Amniotic stem cell (primary cell): ENCODE results near the gene CLDN9.

Experiments
- DNase-seq: peaks from one replicate; lab custom pipeline; 2025; lab: John Stamatoyannopoulos, UW

The CLDN9 gene, protein sequence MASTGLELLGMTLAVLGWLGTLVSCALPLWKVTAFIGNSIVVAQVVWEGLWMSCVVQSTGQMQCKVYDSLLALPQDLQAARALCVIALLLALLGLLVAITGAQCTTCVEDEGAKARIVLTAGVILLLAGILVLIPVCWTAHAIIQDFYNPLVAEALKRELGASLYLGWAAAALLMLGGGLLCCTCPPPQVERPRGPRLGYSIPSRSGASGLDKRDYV

DNA sequence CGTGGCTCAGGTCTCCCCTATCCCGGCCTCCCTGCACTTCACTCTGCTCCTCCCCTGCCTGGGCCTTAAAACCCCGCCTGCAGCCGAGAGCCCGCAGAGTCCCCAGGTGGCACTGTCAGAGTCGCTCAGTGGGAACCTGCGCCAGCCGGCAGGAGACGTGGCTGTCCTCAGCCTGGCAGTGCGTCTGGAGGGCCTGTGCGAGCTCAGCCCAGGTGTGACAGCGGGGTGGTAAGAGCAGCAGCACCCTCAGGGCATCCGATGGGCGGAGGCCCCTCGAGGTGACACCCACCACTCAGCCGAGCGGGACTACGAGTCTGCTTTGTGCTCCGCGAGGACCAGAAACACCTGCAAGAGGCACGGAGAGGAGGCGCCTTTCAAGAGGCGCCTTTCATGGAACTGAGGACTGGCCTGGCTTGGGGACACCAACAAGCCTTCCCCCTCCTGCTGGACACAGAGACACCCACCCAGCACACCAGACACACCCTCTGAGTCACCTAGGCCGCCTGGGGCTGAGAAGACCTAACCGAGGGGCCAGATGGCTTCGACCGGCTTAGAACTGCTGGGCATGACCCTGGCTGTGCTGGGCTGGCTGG lies at the start of gene CLDN9:
CLDN9 (plus strand) TSS at position 96 of the 593 bp plus-strand sequence; CDS start at position 536, 440 bp downstream.
- no peak for DNase-seq

DNA sequence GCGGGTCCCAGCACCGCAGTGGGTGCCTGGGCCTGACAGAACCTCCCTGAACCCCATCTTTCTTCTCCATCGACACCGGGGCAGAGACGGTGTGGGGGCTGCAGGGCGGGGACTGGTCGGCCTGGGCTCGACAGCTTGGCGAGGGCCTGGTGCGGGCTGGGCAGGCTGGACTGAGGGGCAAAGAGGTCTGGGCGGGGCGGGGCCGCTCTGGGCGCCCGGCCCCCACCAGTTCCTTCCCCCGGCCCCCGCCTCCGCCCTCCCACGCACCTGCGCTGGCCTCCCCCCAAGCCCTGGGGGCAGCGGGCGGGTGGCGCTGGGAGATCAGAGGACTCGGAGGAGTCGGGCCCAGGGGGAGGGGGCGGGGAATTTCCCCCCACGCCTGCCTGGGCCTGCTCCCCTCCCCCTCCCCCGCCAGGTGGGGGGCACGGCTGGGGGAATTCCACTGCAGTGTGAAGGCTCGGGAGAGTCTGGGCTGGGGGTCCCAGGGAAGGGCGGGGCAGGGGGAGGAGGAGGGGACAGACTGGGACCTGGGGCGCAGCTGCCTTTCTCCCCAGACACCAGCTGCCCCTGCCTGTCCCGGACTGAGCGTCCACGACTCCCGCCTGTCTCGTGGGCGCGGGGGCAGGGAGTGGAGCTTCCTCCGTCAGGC lies 49.5 kb upstream of the CLDN9 start:
- DNase-seq = no peak

DNA sequence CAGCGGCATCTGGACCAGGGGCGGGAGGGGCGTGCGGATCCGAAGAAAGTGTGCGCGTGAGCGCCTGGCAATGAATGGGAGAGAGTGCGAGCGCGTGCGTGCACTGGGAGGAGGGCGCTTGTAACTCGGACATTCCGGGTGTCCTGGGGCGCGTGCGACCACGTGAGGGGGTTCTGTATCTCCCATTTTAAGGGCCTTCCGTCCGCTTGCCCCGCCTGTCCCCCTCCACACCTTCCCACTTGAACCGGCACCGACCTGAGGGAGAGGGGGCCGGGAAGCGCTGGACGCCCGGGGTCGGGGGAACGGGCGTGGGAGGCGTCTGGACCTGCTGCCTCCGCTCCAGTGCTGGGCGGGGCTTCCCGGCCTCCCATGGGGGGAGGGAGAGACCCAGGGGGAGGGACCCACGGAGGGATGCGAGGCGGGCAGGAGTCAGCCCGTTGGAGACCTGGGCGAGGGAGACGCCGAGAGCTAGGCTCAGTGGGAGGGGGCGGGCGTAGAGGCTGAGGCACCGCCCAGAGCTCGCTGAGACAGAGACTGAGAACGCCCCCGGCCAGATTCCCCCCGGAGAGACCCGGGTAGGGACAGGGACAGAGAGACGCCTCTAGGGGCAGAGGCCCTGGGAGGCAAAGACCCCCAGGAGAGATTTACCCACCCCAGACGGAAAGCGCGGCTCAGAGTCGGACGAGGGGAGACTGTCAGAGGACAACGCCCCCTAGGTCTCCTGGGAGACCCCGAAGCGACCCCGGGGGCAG lies 48.8 kb upstream of the CLDN9 start, which contains the start of gene KREMEN2:
KREMEN2 (plus strand) TSS at position 553 of the 752 bp plus-strand sequence. CDS start 246 bp downstream, outside the sequence.
- DNase-seq = no peak

DNA sequence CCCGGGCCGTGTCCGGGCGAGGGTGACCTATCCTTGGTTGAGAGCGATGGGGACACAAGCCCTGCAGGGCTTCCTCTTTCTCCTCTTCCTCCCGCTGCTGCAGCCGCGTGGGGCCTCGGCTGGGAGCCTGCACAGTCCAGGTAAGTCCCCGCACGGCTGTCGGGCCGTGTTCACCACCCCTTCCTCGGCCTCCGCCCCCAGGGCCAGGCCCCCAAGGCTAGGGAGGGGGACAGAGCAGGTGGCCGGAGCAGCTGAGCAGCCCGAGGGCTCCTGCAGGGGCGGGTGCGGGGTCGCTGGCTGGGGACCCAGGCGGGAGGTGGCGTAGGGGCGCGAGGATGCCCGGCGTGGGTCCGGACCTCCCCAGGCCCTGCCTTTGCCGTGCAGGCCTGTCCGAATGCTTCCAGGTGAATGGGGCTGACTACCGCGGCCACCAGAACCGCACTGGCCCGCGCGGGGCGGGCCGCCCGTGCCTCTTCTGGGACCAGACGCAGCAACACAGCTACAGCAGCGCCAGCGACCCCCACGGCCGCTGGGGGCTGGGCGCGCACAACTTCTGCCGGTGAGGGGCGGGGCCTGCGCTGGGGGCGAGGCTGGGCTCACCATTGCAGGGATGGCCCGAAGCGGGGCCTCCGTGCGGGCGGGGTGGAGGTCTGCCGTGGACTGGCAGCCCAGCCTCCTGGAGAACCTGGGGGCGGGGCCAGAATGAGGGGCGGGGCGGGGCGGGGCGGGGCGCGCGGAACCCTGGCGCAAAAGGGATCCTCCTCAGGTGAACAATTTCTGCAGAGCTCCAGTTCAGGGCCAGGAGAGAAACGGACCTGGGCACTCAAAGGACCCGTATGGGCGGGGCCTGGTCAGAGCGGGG lies 48.0 kb upstream of the CLDN9 start:
- no peak for DNase-seq

DNA sequence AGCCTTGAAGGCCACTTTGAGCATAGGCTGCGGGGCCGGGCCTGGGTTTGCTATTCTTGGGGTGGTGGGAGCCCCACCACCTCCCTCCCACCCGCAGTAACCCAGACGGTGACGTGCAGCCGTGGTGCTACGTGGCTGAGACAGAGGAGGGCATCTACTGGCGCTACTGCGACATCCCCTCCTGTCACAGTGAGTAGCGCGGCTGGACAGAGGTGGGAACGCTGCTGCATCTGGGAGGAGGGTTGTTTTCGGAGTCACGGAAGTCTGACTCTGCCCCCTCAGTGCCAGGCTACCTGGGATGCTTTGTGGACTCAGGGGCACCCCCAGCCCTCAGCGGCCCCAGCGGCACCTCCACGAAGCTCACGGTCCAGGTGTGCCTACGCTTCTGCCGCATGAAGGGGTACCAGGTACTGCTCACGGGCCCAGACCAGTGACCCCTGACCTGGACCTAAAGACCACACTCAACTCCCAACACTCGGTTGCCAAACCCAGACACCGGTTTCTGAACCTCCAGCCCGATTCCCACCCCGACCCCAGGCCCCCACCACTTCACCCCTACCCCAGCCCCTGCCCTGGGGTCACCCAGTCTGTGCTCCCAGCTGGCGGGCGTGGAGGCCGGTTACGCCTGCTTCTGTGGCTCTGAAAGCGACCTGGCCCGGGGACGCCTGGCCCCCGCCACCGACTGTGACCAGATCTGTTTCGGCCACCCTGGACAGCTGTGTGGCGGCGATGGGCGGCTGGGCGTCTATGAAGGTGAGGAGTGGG lies 46.5 kb upstream of the CLDN9 start:
- DNase-seq = no peak

DNA sequence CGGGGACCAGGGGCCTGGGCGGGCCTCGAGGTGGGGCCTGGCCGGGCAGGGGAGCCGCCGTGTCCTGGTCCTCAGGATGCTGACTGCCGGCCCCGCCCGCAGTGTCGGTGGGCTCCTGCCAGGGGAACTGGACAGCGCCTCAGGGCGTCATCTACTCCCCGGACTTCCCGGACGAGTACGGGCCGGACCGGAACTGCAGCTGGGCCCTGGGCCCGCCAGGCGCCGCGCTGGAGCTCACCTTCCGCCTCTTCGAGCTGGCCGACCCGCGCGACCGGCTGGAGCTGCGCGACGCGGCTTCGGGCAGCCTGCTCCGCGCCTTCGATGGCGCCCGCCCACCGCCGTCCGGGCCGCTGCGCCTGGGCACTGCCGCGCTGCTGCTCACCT lies 45.9 kb upstream of the CLDN9 start:
- DNase-seq = no peak

DNA sequence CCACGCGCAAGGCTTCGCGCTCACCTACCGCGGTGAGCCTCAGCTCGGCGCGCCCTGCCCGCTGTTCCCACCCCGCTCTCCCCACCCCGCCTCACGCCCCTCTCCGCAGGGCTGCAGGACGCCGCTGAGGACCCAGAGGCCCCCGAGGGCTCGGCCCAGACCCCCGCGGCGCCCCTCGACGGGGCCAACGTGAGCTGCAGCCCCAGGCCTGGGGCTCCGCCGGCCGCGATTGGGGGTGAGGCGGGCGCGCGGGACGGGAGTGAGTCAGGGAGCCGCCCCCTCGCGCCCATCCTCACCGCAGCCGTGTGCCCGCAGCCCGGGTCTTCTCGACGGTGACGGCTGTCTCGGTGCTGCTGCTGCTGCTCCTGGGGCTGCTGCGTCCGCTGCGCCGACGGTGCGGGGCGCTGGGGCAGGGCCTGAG lies 45.5 kb upstream of the CLDN9 start:
- DNase-seq = no peak

DNA sequence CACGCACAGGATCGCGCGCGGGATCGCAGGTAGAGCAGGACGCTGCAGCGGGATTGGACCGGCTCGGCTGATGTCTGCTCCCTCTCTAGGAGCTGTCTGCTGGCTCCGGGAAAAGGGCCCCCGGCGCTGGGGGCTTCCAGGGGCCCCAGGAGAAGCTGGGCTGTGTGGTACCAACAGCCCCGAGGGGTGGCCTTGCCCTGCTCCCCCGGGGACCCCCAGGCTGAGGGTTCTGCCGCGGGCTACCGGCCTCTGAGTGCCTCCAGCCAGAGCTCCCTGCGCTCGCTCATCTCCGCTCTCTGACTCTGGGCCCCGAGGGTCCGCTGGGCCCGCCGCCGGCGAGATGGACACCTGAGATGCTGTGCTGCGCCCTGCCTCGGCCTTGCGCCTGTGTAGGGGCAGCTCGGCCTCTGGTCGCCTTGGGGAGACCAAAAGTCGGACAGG lies 45.0 kb upstream of the CLDN9 start:
- DNase-seq = no peak

DNA sequence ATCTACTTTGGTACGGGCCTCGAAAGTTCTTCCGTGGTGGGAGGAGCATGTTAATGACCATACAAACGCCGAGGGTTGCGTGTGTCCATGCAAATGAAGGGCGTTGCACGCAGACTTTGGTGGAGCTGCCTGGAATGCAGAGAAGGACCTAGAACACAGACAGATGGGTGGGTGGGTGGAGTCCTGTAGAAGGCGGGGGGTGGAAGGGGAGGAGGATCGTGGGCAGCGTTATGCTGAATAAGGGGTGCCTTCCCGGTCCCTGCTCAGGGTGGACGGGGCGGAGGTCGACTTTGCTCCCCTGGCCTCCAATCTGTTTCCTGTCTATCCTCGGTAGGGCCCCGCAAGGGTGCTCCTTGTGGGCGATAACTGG lies 44.4 kb upstream of the CLDN9 start:
- DNase-seq = no peak

DNA sequence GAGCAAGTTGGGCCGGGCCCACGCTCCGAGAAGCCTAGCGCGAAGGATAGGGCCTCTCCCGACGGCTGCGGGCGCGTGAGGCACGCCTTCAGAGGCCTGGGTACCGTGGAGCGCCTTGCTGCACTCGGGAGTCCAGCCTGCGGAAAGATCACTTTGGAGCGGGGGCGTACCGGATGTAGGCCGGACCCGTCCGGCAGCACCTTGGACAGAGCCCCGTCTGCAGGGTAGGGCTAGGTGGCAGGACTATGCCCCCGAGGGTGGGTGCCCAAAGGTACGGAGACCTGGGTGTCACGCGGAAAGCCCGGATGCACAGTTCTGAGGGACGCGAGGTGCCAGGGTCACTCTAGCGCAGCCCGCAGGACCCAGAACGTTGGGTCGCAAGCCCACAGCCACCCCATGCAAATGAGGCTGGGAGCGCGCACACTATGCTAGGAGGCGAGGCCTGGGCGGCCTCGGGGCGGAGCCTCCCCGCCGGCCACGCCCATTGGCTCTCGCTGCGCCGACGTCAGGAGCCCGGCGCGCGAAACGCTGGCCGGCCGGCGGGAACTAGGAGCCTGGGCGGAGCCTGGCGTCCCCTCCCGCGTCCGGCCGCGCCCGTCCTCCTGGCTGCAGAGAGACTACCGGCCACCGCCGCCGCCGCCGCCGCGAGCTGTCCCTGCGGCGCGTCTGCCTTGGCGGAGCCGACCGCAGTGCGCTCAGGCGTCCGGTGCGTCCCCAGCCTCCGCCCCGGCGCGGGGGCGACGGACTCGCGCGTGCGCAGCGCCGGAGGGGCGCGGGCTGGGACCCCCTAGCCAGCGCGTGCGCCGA lies 43.8 kb upstream of the CLDN9 start, which contains the start of gene PAQR4:
PAQR4 (plus strand) TSS at position 611 of the 807 bp plus-strand sequence. CDS start 327 bp downstream, outside the sequence.
- peak; percentile 65 for DNase-seq

DNA sequence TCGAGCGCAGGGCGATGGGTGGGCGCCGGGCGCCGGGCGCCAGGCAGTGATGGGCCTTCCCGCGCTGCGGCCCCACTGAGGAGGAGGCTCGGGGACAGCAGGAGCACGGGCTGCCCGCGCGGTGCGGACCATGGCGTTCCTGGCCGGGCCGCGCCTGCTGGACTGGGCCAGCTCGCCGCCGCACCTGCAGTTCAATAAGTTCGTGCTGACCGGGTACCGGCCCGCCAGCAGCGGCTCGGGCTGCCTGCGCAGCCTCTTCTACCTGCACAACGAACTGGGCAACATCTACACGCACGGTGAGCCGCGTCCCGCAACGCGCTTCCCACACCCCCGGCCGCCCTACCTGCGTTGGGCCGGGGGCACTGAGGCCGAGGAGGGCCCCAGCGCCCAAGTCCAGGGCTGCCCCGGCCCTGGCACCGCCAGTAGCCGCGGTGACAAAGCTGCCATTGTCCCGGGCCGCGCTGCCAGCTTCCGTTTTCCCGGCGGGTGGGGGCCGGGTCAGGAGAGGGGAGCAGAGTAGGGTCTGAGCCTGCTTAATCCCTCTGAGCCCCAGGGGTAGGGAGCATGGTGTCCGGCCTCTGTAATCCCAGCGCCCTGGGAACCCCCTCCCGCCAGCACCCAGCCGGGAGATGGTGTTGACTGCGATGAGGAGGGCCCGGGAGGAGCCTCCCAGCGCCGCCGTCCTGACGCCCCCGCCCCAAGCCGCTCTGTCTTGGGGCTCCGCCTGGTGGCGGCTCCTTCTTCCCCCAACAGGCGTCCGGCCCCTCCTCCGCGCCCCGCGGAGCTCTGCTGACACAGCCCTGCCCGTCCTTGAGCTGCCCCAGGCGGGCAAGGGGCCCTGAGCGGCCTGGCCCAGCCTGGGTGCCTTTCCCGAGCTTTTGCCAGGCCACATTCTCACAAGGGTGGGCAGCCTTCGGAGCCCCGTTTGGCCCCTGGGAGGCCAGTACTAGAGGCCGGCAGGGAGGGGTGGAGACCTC lies 42.9 kb upstream of the CLDN9 start:
- no peak for DNase-seq

DNA sequence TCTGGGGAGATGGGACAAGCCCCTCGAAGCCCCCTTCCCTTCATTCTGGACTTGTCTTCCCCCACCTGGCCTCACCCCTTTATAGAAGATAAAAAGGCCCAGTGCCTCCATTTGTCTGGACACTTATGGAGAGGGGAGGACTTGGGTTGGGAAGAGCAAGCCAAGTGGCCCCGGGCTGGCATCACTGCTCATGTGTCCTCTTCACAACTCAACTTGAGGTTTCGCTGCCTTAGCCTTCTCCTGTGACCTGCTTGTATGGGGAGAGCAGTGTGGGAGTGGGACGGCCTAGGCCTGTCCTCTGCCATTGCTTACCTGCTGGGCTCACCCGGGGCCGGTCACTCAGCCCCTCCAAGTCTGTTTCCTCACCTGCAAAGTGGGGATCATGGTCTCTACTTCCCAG lies 42.2 kb upstream of the CLDN9 start:
- DNase-seq = no peak

DNA sequence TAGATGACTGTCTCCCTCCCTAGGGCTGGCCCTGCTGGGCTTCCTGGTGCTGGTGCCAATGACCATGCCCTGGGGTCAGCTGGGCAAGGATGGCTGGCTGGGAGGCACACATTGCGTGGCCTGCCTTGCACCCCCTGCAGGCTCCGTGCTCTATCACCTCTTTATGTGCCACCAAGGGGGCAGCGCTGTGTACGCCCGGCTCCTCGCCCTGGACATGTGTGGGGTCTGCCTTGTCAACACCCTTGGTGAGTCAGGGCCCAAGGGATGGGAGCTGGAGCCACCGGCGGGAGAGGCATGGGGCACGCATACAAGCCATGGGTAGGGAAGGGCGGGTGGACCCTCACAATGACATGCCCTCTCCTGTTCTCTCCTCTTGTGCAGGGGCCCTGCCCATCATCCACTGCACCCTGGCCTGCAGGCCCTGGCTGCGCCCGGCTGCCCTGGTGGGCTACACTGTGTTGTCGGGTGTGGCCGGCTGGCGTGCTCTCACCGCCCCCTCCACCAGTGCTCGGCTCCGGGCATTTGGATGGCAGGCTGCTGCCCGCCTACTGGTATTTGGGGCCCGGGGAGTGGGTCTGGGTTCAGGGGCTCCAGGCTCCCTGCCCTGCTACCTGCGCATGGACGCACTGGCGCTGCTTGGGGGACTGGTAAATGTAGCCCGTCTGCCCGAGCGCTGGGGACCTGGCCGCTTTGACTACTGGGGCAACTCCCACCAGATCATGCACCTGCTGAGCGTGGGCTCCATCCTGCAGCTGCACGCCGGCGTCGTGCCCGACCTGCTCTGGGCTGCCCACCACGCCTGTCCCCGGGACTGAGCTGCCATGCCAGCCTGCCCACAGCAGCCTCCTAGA lies 41.4 kb upstream of the CLDN9 start:
- no peak for DNase-seq

DNA sequence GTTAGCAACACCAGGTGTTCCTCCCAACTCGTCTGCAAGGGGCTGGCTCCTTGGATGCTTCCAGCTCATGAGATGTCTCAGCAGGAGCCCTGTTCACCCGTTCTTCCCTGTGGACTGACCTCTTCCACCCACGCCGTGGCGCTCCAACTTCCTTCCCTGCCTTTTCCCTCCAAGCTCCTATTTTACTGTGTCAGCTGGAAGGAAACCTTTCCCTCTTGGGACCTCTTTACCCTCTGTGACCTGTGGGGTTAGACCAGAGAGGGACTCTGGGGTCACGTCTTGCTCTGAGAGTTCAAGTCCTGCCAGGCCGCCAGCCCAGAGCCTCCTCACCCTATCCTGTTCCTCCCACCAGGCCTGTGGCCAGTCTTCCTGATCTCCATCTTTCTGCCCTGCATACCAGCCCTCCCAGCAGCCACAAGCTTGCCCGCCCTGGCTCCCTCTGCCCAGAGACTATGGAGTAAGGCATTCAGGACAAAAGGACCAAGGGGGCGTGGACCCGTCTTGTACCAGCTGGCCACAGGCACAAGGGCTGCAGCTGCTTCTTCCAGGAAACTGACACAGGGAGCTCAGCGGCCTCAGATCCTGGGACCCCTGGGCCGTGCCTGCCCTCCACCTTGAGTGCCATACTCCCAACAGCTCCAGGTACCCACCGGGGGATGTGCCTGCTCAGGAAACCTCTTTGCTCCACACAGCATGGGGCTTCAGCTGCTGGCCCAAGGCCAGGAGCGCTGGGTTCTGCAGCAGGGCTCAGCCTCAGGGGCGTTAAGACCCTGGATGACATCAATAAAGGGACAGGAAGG lies 40.5 kb upstream of the CLDN9 start:
- no peak for DNase-seq

DNA sequence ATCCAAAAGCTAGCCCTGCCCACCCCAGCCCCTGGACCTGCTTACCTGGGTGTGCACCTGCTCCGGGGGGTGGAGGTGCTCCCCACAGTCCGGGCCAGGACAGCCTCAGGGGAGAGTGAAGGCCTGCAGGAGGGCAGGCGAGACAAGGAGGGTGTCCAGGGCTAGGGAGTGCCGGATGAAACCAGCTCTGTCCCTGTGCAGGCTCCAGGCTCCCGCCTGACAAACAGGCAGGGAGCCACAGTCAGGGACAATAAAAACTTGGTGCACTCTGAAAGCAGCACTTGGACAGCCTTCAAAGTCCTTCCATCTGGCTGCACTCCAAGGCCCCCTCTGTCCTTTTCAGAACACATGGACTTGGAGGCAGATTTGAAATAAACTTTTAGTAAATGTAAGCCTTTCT lies 39.6 kb upstream of the CLDN9 start:
- no peak for DNase-seq

DNA sequence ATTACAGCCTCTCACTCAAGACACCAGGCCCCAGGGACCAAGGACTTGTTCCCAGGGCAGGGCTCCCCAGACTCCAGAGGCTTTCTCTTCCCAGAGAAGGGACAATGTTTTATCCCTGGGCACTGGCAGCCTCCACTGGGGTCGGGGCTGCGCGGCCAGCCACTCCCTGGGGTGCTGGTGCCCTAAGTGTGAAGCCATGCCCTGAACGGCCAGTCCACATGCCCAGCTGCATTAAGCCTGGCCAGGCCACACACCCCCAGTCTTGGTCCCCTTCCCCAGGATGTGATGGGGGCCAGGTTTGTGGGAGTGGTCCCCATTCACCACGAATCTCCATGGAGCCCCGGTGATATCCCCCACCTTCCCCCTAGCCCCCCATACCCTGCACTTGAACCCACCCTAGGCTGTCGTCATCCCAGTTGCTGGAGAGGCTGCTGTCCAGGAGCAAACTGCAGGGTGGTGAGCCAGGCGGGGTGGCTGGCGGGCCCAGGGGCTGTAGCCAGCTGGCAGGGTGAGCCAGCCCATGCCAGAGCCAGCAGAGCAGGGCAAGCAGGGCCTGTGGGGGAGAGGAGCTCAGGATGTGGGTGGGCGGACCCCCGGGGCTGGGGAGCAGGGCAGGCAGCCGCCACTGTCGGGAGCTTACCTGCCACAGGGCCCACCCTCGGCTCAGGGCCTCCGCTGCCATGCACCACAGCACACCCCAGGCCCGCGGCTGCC lies 39.0 kb upstream of the CLDN9 start:
- no peak for DNase-seq
